ENCODE data around the gene FBXL20.
"Not testable (repeated sequence)": the region's sequence is repeated elsewhere in the genome, so short reads cannot be mapped to it uniquely, and the experiment has no call there.

The FBXL20 gene

GRCh38 chr17:39401412-39402243 lies at the start of gene FBXL20:
TSS of gene FBXL20 (minus strand) at chr17:39401626. CDS start at chr17:39401402, 224 bp downstream.
- DNase-seq (ENCODE audit: low spot score): peak; percentile 92

- DNase-seq (ENCODE audit: low spot score): peak; percentile 93
These were observed 49.6 kb upstream of the FBXL20 start, which contains the start of gene MED1 for GRCh38 chr17:39450847-39451581. TSS of gene MED1 (minus strand) at chr17:39451263. CDS start at chr17:39451062, 201 bp downstream.

GRCh38 chr17:39450051-39450450 lies 48.6 kb upstream of the FBXL20 start:
- no peak for DNase-seq (ENCODE audit: low spot score)

GRCh38 chr17:39447561-39447960 lies 46.1 kb upstream of the FBXL20 start:
- DNase-seq (ENCODE audit: low spot score): no peak

GRCh38 chr17:39443326-39443725 lies 41.9 kb upstream of the FBXL20 start:
- DNase-seq (ENCODE audit: low spot score): no peak

- not testable (repeated sequence) for DNase-seq (ENCODE audit: low spot score)
These were observed 38.4 kb upstream of the FBXL20 start for GRCh38 chr17:39439868-39440267.

- DNase-seq (ENCODE audit: low spot score): no peak
These were observed 28.2 kb upstream of the FBXL20 start for GRCh38 chr17:39429600-39429999.

GRCh38 chr17:39416141-39416540 lies 14.7 kb upstream of the FBXL20 start:
- DNase-seq (ENCODE audit: low spot score): no peak

- no peak for DNase-seq (ENCODE audit: low spot score)
These were observed 8.9 kb upstream of the FBXL20 start for GRCh38 chr17:39410279-39410678.

GRCh38 chr17:39408360-39408759 lies 6.9 kb upstream of the FBXL20 start:
- DNase-seq (ENCODE audit: low spot score): no peak

GRCh38 chr17:39406951-39407350 lies 5.5 kb upstream of the FBXL20 start:
- no peak for DNase-seq (ENCODE audit: low spot score)

- DNase-seq (ENCODE audit: low spot score): no peak
These were observed 4.0 kb upstream of the FBXL20 start for GRCh38 chr17:39405436-39405835.

GRCh38 chr17:39404542-39405378 lies 3.3 kb upstream of the FBXL20 start:
- no peak for DNase-seq (ENCODE audit: low spot score)

- no peak for DNase-seq (ENCODE audit: low spot score)
These were observed 1.6 kb upstream of the FBXL20 start for GRCh38 chr17:39402890-39403605.

GRCh38 chr17:39402244-39402889 lies 941 bp upstream of the FBXL20 start:
- DNase-seq (ENCODE audit: low spot score): peak; percentile 85

GRCh38 chr17:39400547-39401411 lies 647 bp downstream of the FBXL20 start:
- DNase-seq (ENCODE audit: low spot score): no peak

- no peak for DNase-seq (ENCODE audit: low spot score)
These were observed 1.6 kb downstream of the FBXL20 start for GRCh38 chr17:39399791-39400190.

GRCh38 chr17:39393736-39394135 lies 7.7 kb downstream of the FBXL20 start:
- no peak for DNase-seq (ENCODE audit: low spot score)

GRCh38 chr17:39391448-39391847 lies 10.0 kb downstream of the FBXL20 start:
- no peak for DNase-seq (ENCODE audit: low spot score)

- DNase-seq (ENCODE audit: low spot score): no peak
These were observed 16.4 kb downstream of the FBXL20 start for GRCh38 chr17:39385040-39385439.
